Measurements from ENCODE around the gene SELENOH. TPM values are rescaled to one million over a fixed set of nuclear protein-coding genes. Genes with fewer than 3 reads are reported as not detected.
"Not testable (repeated sequence)": the region's sequence is repeated elsewhere in the genome, so short reads cannot be mapped to it uniquely, and the experiment has no call there.

SELENOH gene
- total RNA-seq, 1 donor from 2014 or later, result 123 TPM

DNA sequence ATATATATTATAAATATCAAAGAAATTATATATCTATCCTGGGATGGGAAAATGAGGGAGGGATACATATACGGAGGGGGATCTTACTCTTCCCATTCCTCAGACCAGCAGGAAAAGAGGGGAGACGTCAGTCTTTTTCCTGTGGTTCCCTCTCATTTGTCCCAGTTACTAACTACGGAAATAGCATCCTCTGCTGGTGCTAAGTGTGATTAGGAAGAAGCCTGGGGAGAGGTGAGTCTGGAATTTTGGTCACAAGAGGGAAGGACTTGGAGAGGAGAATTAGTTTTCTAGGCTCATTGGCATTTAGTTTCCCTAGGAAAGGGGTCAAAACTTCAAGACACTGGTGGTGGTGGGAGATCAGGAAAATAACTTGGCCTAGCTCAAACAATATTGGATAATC, 40.9 kb upstream of the SELENOH start:
- H3K4me3 Mint-ChIP-seq (ENCODE audit: unreplicated experiment), result no peak overlapping the region
- TF ChIP-seq, protein P1, sequence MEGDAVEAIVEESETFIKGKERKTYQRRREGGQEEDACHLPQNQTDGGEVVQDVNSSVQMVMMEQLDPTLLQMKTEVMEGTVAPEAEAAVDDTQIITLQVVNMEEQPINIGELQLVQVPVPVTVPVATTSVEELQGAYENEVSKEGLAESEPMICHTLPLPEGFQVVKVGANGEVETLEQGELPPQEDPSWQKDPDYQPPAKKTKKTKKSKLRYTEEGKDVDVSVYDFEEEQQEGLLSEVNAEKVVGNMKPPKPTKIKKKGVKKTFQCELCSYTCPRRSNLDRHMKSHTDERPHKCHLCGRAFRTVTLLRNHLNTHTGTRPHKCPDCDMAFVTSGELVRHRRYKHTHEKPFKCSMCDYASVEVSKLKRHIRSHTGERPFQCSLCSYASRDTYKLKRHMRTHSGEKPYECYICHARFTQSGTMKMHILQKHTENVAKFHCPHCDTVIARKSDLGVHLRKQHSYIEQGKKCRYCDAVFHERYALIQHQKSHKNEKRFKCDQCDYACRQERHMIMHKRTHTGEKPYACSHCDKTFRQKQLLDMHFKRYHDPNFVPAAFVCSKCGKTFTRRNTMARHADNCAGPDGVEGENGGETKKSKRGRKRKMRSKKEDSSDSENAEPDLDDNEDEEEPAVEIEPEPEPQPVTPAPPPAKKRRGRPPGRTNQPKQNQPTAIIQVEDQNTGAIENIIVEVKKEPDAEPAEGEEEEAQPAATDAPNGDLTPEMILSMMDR (IDR thresholded peaks at IDR 0.05; ENCODE audit: insufficient read depth, low read depth, low read length), result no peak
- no peak for TF ChIP-seq EZH2 (IDR thresholded peaks at IDR 0.05; ENCODE audit: insufficient read depth, low read length)
- peaks cover 68% of the 10 kb centered on the region for H3K36me3 ChIP-seq (ENCODE audit: insufficient read depth, low read length)

DNA sequence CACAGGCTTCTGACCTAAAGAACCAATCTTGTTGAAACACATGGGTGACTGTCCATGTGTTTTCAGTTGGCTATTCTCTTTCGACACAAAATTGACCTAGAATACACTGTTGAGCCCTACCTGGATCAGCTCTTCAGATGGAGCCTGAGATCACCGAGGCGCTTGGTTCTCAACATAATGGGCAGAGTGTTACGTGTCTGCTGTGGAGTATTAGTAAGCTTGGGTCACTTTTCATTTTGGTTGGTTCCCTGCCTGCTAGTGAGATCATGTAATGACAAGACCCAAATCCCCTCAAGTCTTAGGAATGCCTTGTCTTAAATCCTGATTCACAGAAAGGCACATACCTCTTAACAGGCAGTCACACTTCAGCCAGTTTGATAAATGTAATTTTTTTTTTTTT, 38.0 kb upstream of the SELENOH start:
- DNase-seq (ENCODE audit: low read depth) (peak; percentile 20), FAIRE-seq (no peak)
- no peaks in the 10 kb centered on the region for H3K4me1 ChIP-seq (ENCODE audit: insufficient read depth, low read length)
- H3K27me3 ChIP-seq (ENCODE audit: insufficient read depth, low read length), result no peaks in the 10 kb centered on the region
- peaks cover under 1% of the 10 kb centered on the region for H3K4me1 Mint-ChIP-seq (ENCODE audit: low read depth, unreplicated experiment)
- no peak overlapping the region for H3K4me2 ChIP-seq (ENCODE audit: low read length)
- H3K4me3 Mint-ChIP-seq (ENCODE audit: unreplicated experiment), result no peak overlapping the region
- H3K9ac ChIP-seq (ENCODE audit: low read length), result peak overlapping the region; percentile 30
- TF ChIP-seq, protein P1 (IDR thresholded peaks at IDR 0.05; ENCODE audit: insufficient read depth, low read depth, low read length), result no peak
- no peak for TF ChIP-seq EZH2 (IDR thresholded peaks at IDR 0.05; ENCODE audit: insufficient read depth, low read length)
- H3K36me3 ChIP-seq (ENCODE audit: insufficient read depth, low read length), result peaks cover 55% of the 10 kb centered on the region
- H3K27me3 Mint-ChIP-seq (ENCODE audit: low read depth, unreplicated experiment), result no peaks in the 10 kb centered on the region
- H3K79me2 ChIP-seq (ENCODE audit: insufficient read depth, low read length), result peaks cover 19% of the 10 kb centered on the region
- H3K9me3 ChIP-seq (ENCODE audit: insufficient read depth, low read depth, low read length), result no peaks in the 10 kb centered on the region
- H2AFZ ChIP-seq (ENCODE audit: low read depth, low read length), result no peak overlapping the region
- H3K9me3 Mint-ChIP-seq (ENCODE audit: unreplicated experiment), result no peaks in the 10 kb centered on the region
- H3K27ac ChIP-seq (ENCODE audit: low read depth, low read length), result no peak overlapping the region
- peaks cover 23% of the 10 kb centered on the region for H4K20me1 ChIP-seq (ENCODE audit: insufficient read depth, low read length)
- no peak overlapping the region for H3K4me3 ChIP-seq (ENCODE audit: insufficient read depth, low read depth, low read length)
- no peak overlapping the region for H3K27ac Mint-ChIP-seq (ENCODE audit: unreplicated experiment)
- H3K36me3 Mint-ChIP-seq (ENCODE audit: low read depth, unreplicated experiment), result peaks cover 24% of the 10 kb centered on the region

More for the DNA sequence above, 40.9 kb upstream of the SELENOH start:
- H3K27me3 ChIP-seq (ENCODE audit: insufficient read depth, low read length), result no peaks in the 10 kb centered on the region
- peaks cover 30% of the 10 kb centered on the region for H3K36me3 Mint-ChIP-seq (ENCODE audit: low read depth, unreplicated experiment)
- H3K79me2 ChIP-seq (ENCODE audit: insufficient read depth, low read length), result no peaks in the 10 kb centered on the region
- H3K27ac Mint-ChIP-seq (ENCODE audit: unreplicated experiment), result no peak overlapping the region
- no peak for DNase-seq (ENCODE audit: low read depth)
- no peaks in the 10 kb centered on the region for H3K9me3 Mint-ChIP-seq (ENCODE audit: unreplicated experiment)
- no peak overlapping the region for H3K4me2 ChIP-seq (ENCODE audit: low read length)
- H3K27ac ChIP-seq (ENCODE audit: low read depth, low read length), result no peak overlapping the region
- no peaks in the 10 kb centered on the region for H3K4me1 ChIP-seq (ENCODE audit: insufficient read depth, low read length)
- no peaks in the 10 kb centered on the region for H3K9me3 ChIP-seq (ENCODE audit: insufficient read depth, low read depth, low read length)
- no peak overlapping the region for H2AFZ ChIP-seq (ENCODE audit: low read depth, low read length)
- no peak for FAIRE-seq
- H3K27me3 Mint-ChIP-seq (ENCODE audit: low read depth, unreplicated experiment), result no peaks in the 10 kb centered on the region
- H3K4me1 Mint-ChIP-seq (ENCODE audit: low read depth, unreplicated experiment), result no peaks in the 10 kb centered on the region
- no peak overlapping the region for H3K4me3 ChIP-seq (ENCODE audit: insufficient read depth, low read depth, low read length)
- H4K20me1 ChIP-seq (ENCODE audit: insufficient read depth, low read length), result peaks cover 23% of the 10 kb centered on the region
- H3K9ac ChIP-seq (ENCODE audit: low read length), result no peak overlapping the region

DNA sequence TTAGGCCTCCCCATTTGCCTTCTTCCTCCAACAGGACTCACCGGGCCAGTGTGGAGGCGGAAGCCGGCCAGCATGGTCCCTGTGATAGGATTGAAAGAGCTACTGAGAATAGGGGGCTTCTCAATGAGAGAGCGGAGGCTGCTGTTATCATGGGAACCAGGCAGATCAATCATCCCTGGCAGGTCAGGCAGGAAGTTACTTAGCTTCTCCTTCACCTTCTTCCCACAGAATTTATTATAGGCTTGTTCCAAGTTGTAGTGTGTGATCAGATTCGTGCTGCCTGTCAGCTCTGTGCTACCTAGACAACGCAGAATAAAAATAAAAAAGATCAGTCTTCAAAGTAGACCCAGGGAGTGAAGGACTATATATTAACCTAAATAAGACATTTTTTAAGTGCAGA, 36.4 kb upstream of the SELENOH start:
- H3K79me2 ChIP-seq (ENCODE audit: insufficient read depth, low read length), result peaks cover 28% of the 10 kb centered on the region
- H3K9me3 ChIP-seq (ENCODE audit: insufficient read depth, low read depth, low read length), result no peaks in the 10 kb centered on the region
- Mint-ChIP-seq H3K4me3 (ENCODE audit: unreplicated experiment) (no peak overlapping the region), H3K36me3 (ENCODE audit: low read depth, unreplicated experiment) (peaks cover 12% of the 10 kb centered on the region), H3K27me3 (ENCODE audit: low read depth, unreplicated experiment) (no peaks in the 10 kb centered on the region), H3K27ac (ENCODE audit: unreplicated experiment) (no peak overlapping the region), H3K4me1 (ENCODE audit: low read depth, unreplicated experiment) (peaks cover 3% of the 10 kb centered on the region), H3K9me3 (ENCODE audit: unreplicated experiment) (no peaks in the 10 kb centered on the region)
- FAIRE-seq, result no peak
- H3K27ac ChIP-seq (ENCODE audit: low read depth, low read length), result no peak overlapping the region
- TF ChIP-seq, protein P1 (IDR thresholded peaks at IDR 0.05; ENCODE audit: insufficient read depth, low read depth, low read length), result no peak
- no peak for TF ChIP-seq EZH2 (IDR thresholded peaks at IDR 0.05; ENCODE audit: insufficient read depth, low read length)
- no peak overlapping the region for H3K4me2 ChIP-seq (ENCODE audit: low read length)
- no peak overlapping the region for H3K4me3 ChIP-seq (ENCODE audit: insufficient read depth, low read depth, low read length)
- H3K36me3 ChIP-seq (ENCODE audit: insufficient read depth, low read length), result peaks cover 39% of the 10 kb centered on the region
- H3K4me1 ChIP-seq (ENCODE audit: insufficient read depth, low read length), result no peaks in the 10 kb centered on the region
- no peak overlapping the region for H2AFZ ChIP-seq (ENCODE audit: low read depth, low read length)
- H3K9ac ChIP-seq (ENCODE audit: low read length), result no peak overlapping the region
- no peak for DNase-seq (ENCODE audit: low read depth)
- H4K20me1 ChIP-seq (ENCODE audit: insufficient read depth, low read length), result peaks cover 20% of the 10 kb centered on the region
- no peaks in the 10 kb centered on the region for H3K27me3 ChIP-seq (ENCODE audit: insufficient read depth, low read length)

DNA sequence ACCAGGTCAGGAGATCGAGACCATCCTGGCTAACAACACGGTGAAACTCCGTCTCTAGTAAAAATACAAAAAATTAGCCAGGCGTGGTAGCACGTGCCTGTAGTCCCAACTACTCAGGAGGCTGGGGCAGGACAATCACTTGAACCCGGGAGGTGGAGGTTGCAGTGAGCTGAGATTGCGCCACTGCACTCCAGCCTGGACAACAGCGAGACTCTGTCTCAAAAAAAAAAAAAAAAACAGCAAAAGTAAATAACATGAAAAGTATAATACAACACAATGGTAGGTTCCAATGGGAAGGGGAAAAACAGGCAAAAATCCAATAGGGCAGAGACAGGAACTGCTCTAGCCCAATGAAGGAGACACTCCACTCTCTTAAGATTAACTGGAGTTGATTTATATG, 35.9 kb upstream of the SELENOH start:
- H3K9me3 Mint-ChIP-seq (ENCODE audit: unreplicated experiment); H2AFZ ChIP-seq (ENCODE audit: low read depth, low read length); FAIRE-seq; H3K4me2 ChIP-seq (ENCODE audit: low read length); H3K27ac Mint-ChIP-seq (ENCODE audit: unreplicated experiment); H3K9me3 ChIP-seq (ENCODE audit: insufficient read depth, low read depth, low read length); DNase-seq (ENCODE audit: low read depth); H3K27me3 Mint-ChIP-seq (ENCODE audit: low read depth, unreplicated experiment); H3K27ac ChIP-seq (ENCODE audit: low read depth, low read length); H3K9ac ChIP-seq (ENCODE audit: low read length); H3K4me1 ChIP-seq (ENCODE audit: insufficient read depth, low read length); H3K4me1 Mint-ChIP-seq (ENCODE audit: low read depth, unreplicated experiment); H3K4me3 Mint-ChIP-seq (ENCODE audit: unreplicated experiment); H3K27me3 ChIP-seq (ENCODE audit: insufficient read depth, low read length); H3K4me3 ChIP-seq (ENCODE audit: insufficient read depth, low read depth, low read length): not testable (repeated sequence)
- Histone ChIP-seq H4K20me1 (ENCODE audit: insufficient read depth, low read length) (peaks cover 23% of the 10 kb centered on the region), H3K36me3 (ENCODE audit: insufficient read depth, low read length) (peaks cover 36% of the 10 kb centered on the region), H3K79me2 (ENCODE audit: insufficient read depth, low read length) (peaks cover 33% of the 10 kb centered on the region)
- peaks cover 10% of the 10 kb centered on the region for H3K36me3 Mint-ChIP-seq (ENCODE audit: low read depth, unreplicated experiment)
